Bronchial epithelial cell (primary cell): Measurements from ENCODE around the gene DYRK2. TPM values are rescaled to one million over a fixed set of nuclear protein-coding genes. Genes with fewer than 3 reads are reported as not detected.

Source experiments
- DNase-seq: peaks from one replicate; pipeline ENCODE4 v3.0.0-alpha.2; 2010; ENCODE audit warnings: low read depth
- FAIRE-seq: peaks from 2 replicates; lab custom pipeline; 2011; peaks lifted over from hg19 to GRCh38; lab: Jason Lieb, UNC
- H3K27me3 ChIP-seq: 2 replicates; pipeline ENCODE4 v1.5.1; 2011; ENCODE audit warnings: low read length; ENCODE audit not compliant: control insufficient read depth, insufficient read depth
- H3K36me3 ChIP-seq: 2 replicates; pipeline ENCODE4 v1.5.1; 2011; ENCODE audit warnings: low read length; ENCODE audit not compliant: control insufficient read depth, insufficient read depth
- H3K4me3 ChIP-seq: 2 replicates; pipeline ENCODE4 v1.5.1; 2011; ENCODE audit warnings: mild to moderate bottlenecking, low read depth, low read length, control low read depth
- CTCF ChIP-seq: IDR thresholded peaks from 2 replicates; pipeline ENCODE4 v1.5.1; 2011; ENCODE audit warnings: mild to moderate bottlenecking, moderate library complexity, low read length, control low read depth, inconsistent platforms; ENCODE audit not compliant: insufficient read depth, severe bottlenecking
- total RNA-seq: library from RNA; depleted of rRNA; stranded (reverse); fragments of >200 nt; gene quantifications from 2 replicates; pipeline ENCODE4 v1.2.1, GENCODE V29; 2014

Gene DYRK2
- total RNA-seq, 1 donor from 2014 or later, result 17.6 TPM

GRCh38 chr12:67649570-67650387, 1.2 kb downstream of the DYRK2 start:
- no peak for TF ChIP-seq CTCF
- FAIRE-seq, result no peak
- DNase-seq, result no peak
- H3K36me3 ChIP-seq, result no peaks in the 10 kb centered on the region
- peak overlapping the region; percentile 64 for H3K4me3 ChIP-seq
- no peaks in the 10 kb centered on the region for H3K27me3 ChIP-seq

- H3K27me3 ChIP-seq, result no peaks in the 10 kb centered on the region
- H3K4me3 ChIP-seq, result peak overlapping the region; percentile 64
- H3K36me3 ChIP-seq, result no peaks in the 10 kb centered on the region
- FAIRE-seq, result no peak
- DNase-seq, result no peak
- TF ChIP-seq CTCF, result no peak
Observed at GRCh38 chr12:67650388-67651131, 2.0 kb downstream of the DYRK2 start.

- FAIRE-seq, result no peak
- Histone ChIP-seq H3K36me3 (no peaks in the 10 kb centered on the region), H3K27me3 (no peaks in the 10 kb centered on the region), H3K4me3 (no peak overlapping the region)
- DNase-seq, result peak; percentile 14
- no peak for TF ChIP-seq CTCF
Observed at GRCh38 chr12:67651132-67651695, 2.7 kb downstream of the DYRK2 start.

- no peak for TF ChIP-seq CTCF
- Histone ChIP-seq H3K4me3 (no peak overlapping the region), H3K27me3 (no peaks in the 10 kb centered on the region), H3K36me3 (peaks cover 10% of the 10 kb centered on the region)
- FAIRE-seq (peak; percentile 55), DNase-seq (no peak)
Observed at GRCh38 chr12:67655829-67656228, 7.3 kb downstream of the DYRK2 start.

GRCh38 chr12:67656251-67656650, 7.7 kb downstream of the DYRK2 start:
- Histone ChIP-seq H3K36me3 (peaks cover 10% of the 10 kb centered on the region), H3K27me3 (no peaks in the 10 kb centered on the region), H3K4me3 (no peak overlapping the region)
- DNase-seq (no peak), FAIRE-seq (no peak)
- TF ChIP-seq CTCF, result no peak
